HepG2 (cell line): ENCODE measurements around the gene WDFY1. TPM values are rescaled to one million over a fixed set of nuclear protein-coding genes. Genes with fewer than 3 reads are reported as not detected.
A peak's percentile ranks its signal among the peaks of the same experiment; 100 is the strongest.

Source experiments
- ATAC-seq: fragments of 200-7000 bp; cut with Tn5 transposase; 3 replicates; pipeline ENCODE4 v1.9.1; 2020; ENCODE audit warnings: mild to moderate bottlenecking, moderate library complexity
- BruUV-seq: library from RNA; stranded (reverse); fragments of 400-500 nt; replicated peaks from 2 replicates; lab custom pipeline; 2021; lab: Mats Ljungman, UMichigan
- CTCF ChIA-PET: fragments of 300-600 bp; formaldehyde crosslinking; extraction: SDS; loops from one replicate; lab custom pipeline; 2021; ENCODE audit warnings: low total read pairs, inconsistent platforms, low intra/inter-chr PET ratio; lab: Yijun Ruan, JAX
- POLR2A ChIA-PET: fragments of 350-600 bp; sonication (Branson Sonifier 250); formaldehyde crosslinking; loops from one replicate; lab custom pipeline; 2020; ENCODE audit warnings: antibody characterized with exemption, inconsistent platforms; lab: Yijun Ruan, JAX
- DNase-seq: peaks from one replicate; pipeline ENCODE4 v3.0.0-alpha.2; 2015; ENCODE audit warnings: low spot score
- FAIRE-seq: peaks from 3 replicates; lab custom pipeline; 2011; peaks lifted over from hg19 to GRCh38; lab: Jason Lieb, UNC
- H2AFZ ChIP-seq: one replicate; pipeline ENCODE4 v1.6.1; 2011; ENCODE audit warnings: low read length, inconsistent platforms
- H3K27ac ChIP-seq: fragments of 300-600 bp; 3 replicates; pipeline ENCODE4 v1.8.0; 2011; ENCODE audit warnings: mixed run types, mild to moderate bottlenecking, mixed read lengths, low read length, inconsistent platforms; ENCODE audit not compliant: insufficient read depth; ENCODE audit errors: extremely low read length
- H3K27me3 ChIP-seq, 2 experiments: fragments of 200-600 bp in 1 of 2; 2 replicates in 1 of 2; 3 replicates in 1 of 2; pipeline versions ENCODE4 v1.6.0 to v1.8.0; 2011; ENCODE audit warnings: low read length in 2 of 2, mild to moderate bottlenecking in 2 of 2, moderate library complexity in 2 of 2, inconsistent platforms in 1 of 2; ENCODE audit not compliant: insufficient read depth in 2 of 2, control insufficient read depth in 1 of 2
- H3K36me3 ChIP-seq, 2 experiments: fragments of 200-600 bp in 1 of 2; replicated peaks in 1 of 2; 2 replicates in 1 of 2; 3 replicates in 1 of 2; pipeline versions ENCODE4 v1.5.1 to v1.8.0; 2011; ENCODE audit warnings: low read length in 2 of 2, inconsistent platforms in 1 of 2; ENCODE audit not compliant: insufficient read depth in 2 of 2, control insufficient read depth in 1 of 2
- H3K4me1 ChIP-seq: 2 replicates; pipeline ENCODE4 v1.5.1; 2012; ENCODE audit warnings: low read length, inconsistent platforms; ENCODE audit not compliant: insufficient read depth
- H3K4me2 ChIP-seq: 2 replicates; pipeline ENCODE4 v1.6.0; 2011; ENCODE audit warnings: low read depth, low read length, inconsistent platforms
- H3K4me3 ChIP-seq, 3 experiments: fragments of 200-600 bp in 1 of 3; sonication (generic), shearing (Covaris generic) in 1 of 3; replicated peaks in 1 of 3; 2 replicates each; pipeline ENCODE4 v1.5.1; 2011 to 2016; ENCODE audit warnings: low read length in 3 of 3, inconsistent platforms in 2 of 3, low read depth in 2 of 3, mild to moderate bottlenecking in 2 of 3, control low read depth in 1 of 3, mixed read lengths in 1 of 3; ENCODE audit not compliant: insufficient read depth in 1 of 3
- H3K79me2 ChIP-seq: one replicate; pipeline ENCODE4 v1.6.1; 2011; ENCODE audit warnings: low read length, inconsistent platforms; ENCODE audit not compliant: insufficient read depth
- H3K9ac ChIP-seq: 2 replicates; pipeline ENCODE4 v1.6.0; 2011; ENCODE audit warnings: mild to moderate bottlenecking, low read depth, low read length, inconsistent platforms; ENCODE audit not compliant: insufficient read depth
- H3K9me3 ChIP-seq: 2 replicates; pipeline ENCODE4 v1.5.1; 2012; ENCODE audit warnings: mild to moderate bottlenecking, low read length
- H4K20me1 ChIP-seq: 2 replicates; pipeline ENCODE4 v1.6.0; 2011; ENCODE audit warnings: inconsistent platforms, mild to moderate bottlenecking, low read length, moderate library complexity; ENCODE audit not compliant: insufficient read depth
- FOSL2 ChIP-seq: sonication (generic); formaldehyde crosslinking; IDR thresholded peaks from 2 replicates; pipeline ENCODE4 v1.4.0; 2020; ENCODE audit warnings: missing genetic modification reagents
- STAG1 ChIP-seq: sonication (generic); formaldehyde crosslinking; IDR thresholded peaks from 2 replicates; pipeline ENCODE4 v1.4.0; 2020; ENCODE audit warnings: missing genetic modification reagents
- YEATS4 ChIP-seq: sonication (generic); formaldehyde crosslinking; IDR thresholded peaks from 2 replicates; pipeline ENCODE4 v1.4.0; 2020; ENCODE audit warnings: missing genetic modification reagents, borderline replicate concordance
- ZFX ChIP-seq: sonication (generic); formaldehyde crosslinking; IDR thresholded peaks from 2 replicates; pipeline ENCODE4 v1.4.0; 2020; ENCODE audit warnings: mild to moderate bottlenecking, low read depth, missing genetic modification reagents, moderate library complexity
- ZNF20 ChIP-seq: sonication (generic); formaldehyde crosslinking; IDR thresholded peaks from 2 replicates; pipeline ENCODE4 v1.4.0; 2020; ENCODE audit warnings: mild to moderate bottlenecking, moderate library complexity, missing genetic modification reagents
- ZNF619 ChIP-seq: sonication (generic); formaldehyde crosslinking; IDR thresholded peaks from 2 replicates; pipeline ENCODE4 v1.4.0; 2020; ENCODE audit warnings: mild to moderate bottlenecking, missing genetic modification reagents
- WGBS: methylation state at CpG from one replicate; pipeline ENCODE4 v1.1.6; 2017; ENCODE audit warnings: low lambda C conversion rate; 5-methylcytosine and 5-hydroxymethylcytosine counted together
- in situ Hi-C: cut with HindIII; loops from 2 replicates; pipeline ENCODE4 v1.10.0; 2017; ENCODE audit warnings: low pct_unique_long_range_greater_than_20kb; ENCODE audit not compliant: extremely low pct_ligation_motif_present
- intact Hi-C: fragments of 100-400 bp; cut with micrococcal nuclease; formaldehyde crosslinking; loops from one replicate; pipeline ENCODE4 v1.10.0; 2022; ENCODE audit not compliant: unreplicated experiment
- polyA plus RNA-seq, 8 experiments: library from polyadenylated mRNA; depleted of rRNA in 3 of 8; stranded (reverse) in 7 of 8; unstranded in 1 of 8; fragments of >200 nt; fragmentation: Illumina TruSeq in 4 of 8; extraction: Trizol in 4 of 8; gene quantifications; 2 replicates each; pipeline versions ENCODE4 v1.2.1 to v1.2.3, GENCODE V29; 2011 to 2016; ENCODE audit warnings: low read depth in 4 of 8, missing spikeins in 1 of 8, mixed read lengths in 1 of 8; ENCODE audit not compliant: insufficient read depth in 1 of 8
- total RNA-seq, 5 experiments: library from RNA; depleted of rRNA; stranded (reverse); fragments of >200 nt; fragmentation: Illumina TruSeq; extraction: Trizol; gene quantifications; 2 replicates each; pipeline ENCODE4 v1.2.3, GENCODE V29; 2016; ENCODE audit warnings: low read depth in 1 of 5
- TF ChIP-seq, protein P1 (sequence below): sonication (generic); formaldehyde crosslinking; IDR thresholded peaks from 2 replicates; pipeline ENCODE4; 2020; ENCODE audit warnings: missing genetic modification reagents, mild to moderate bottlenecking, borderline replicate concordance
- TF ChIP-seq, protein P2 (sequence below): sonication (generic); formaldehyde crosslinking; IDR thresholded peaks from 2 replicates; pipeline ENCODE4 v1.4.0; 2020; ENCODE audit warnings: missing genetic modification reagents, borderline replicate concordance
- TF ChIP-seq, protein P3 (sequence below): sonication (generic); formaldehyde crosslinking; IDR thresholded peaks from 2 replicates; pipeline ENCODE4 v1.4.0; 2020; ENCODE audit warnings: missing genetic modification reagents
- TF ChIP-seq, protein P4 (sequence below): sonication (generic); formaldehyde crosslinking; conservative IDR thresholded peaks from 2 replicates; pipeline ENCODE4 v1.8.1; 2023; ENCODE audit warnings: missing genetic modification reagents

Gene WDFY1
- total and polyA plus RNA-seq, 2 of the 13 experiments (the other 11 are each of a cell fraction or from before 2014, with no cell fraction given) = 77.0 to 78.4 TPM

DNA sequence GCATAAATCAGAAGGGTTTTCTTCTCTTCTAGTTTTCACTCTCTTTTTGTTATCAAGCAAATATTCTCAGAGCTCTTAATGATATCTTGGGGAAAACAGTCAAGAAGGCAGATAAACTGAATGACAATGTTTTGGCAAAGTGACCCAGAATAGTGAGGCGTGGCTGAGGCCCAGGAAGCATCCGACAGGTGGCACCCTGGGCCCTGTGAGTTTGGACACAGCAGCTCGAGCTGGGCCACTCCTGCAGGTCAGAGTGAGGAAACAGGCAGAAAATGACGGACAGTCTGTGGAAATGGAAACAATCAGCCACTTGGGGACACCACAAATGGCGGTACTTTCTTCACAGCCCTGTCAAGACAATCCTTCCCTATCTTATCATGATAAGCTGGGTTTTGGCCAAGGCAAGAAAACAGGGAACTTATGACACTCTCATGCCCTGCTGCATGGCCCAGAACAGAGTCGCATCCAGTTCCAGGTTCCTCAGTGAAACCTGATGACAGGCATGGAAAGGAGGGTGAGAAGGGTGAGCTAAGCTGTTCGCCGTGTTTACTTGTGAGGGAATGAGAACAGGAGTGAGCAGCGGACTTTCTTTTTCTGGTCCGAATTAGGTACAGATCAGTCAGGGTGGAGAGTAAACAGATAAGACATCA is 44.2 kb upstream of the WDFY1 start:
- in situ Hi-C loops = loop anchor here (5.0 kb wide), 1 partner anchor 373 kb away; no protein-coding TSS in a partner anchor
- Histone ChIP-seq H3K9ac (0 out of 2 replicates have a peak overlapping the region, but pooled peaks have one; percentile 7), H3K27ac (no peak overlapping the region), H3K4me2 (peak overlapping the region; percentile 64), H4K20me1 (no peaks in the 10 kb centered on the region), H3K36me3 (no peaks in the 10 kb centered on the region; a peak in 1 of 5 replicates), H3K9me3 (no peaks in the 10 kb centered on the region), H3K27me3 (no peaks in the 10 kb centered on the region), H3K79me2 (no peaks in the 10 kb centered on the region), H3K4me3 (peak overlapping the region in 2 of 3 experiments; percentile 30 to 32; a peak in 3 of 6 replicates), H3K4me1 (peaks cover 19% of the 10 kb centered on the region), H2AFZ (peak overlapping the region; percentile 21)
- intact Hi-C loops = loop anchor here (1.0 to 5.0 kb wide), 4 partner anchors 19 to 663 kb away; no protein-coding TSS in a partner anchor
- POLR2A ChIA-PET = interaction anchor here (0.8 kb wide), 2 partner anchors 17 to 158 kb away, joined by 3 read pairs; no protein-coding TSS in a partner anchor
- no TSS peak for BruUV-seq
- WGBS = 47% methylated on average over 10 of the region's 10 CpGs
- peak; percentile 99 for ATAC-seq
- CTCF ChIA-PET = interaction anchor here (1.6 to 12.2 kb wide), 2 partner anchors 19 to 295 kb away, joined by 11 to 272 read pairs; no protein-coding TSS in a partner anchor
- FAIRE-seq = peak; percentile 68
- DNase-seq = peak; percentile 70
- TF ChIP-seq, protein P1, sequence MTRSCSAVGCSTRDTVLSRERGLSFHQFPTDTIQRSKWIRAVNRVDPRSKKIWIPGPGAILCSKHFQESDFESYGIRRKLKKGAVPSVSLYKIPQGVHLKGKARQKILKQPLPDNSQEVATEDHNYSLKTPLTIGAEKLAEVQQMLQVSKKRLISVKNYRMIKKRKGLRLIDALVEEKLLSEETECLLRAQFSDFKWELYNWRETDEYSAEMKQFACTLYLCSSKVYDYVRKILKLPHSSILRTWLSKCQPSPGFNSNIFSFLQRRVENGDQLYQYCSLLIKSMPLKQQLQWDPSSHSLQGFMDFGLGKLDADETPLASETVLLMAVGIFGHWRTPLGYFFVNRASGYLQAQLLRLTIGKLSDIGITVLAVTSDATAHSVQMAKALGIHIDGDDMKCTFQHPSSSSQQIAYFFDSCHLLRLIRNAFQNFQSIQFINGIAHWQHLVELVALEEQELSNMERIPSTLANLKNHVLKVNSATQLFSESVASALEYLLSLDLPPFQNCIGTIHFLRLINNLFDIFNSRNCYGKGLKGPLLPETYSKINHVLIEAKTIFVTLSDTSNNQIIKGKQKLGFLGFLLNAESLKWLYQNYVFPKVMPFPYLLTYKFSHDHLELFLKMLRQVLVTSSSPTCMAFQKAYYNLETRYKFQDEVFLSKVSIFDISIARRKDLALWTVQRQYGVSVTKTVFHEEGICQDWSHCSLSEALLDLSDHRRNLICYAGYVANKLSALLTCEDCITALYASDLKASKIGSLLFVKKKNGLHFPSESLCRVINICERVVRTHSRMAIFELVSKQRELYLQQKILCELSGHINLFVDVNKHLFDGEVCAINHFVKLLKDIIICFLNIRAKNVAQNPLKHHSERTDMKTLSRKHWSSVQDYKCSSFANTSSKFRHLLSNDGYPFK (CRISPR knock-in tag) = peak; percentile 73; the same call in 1 of the 2 replicates
- 0 out of 2 replicates have a peak, but pooled peaks have one; percentile 22 for TF ChIP-seq ZFX
- TF ChIP-seq, protein P2, sequence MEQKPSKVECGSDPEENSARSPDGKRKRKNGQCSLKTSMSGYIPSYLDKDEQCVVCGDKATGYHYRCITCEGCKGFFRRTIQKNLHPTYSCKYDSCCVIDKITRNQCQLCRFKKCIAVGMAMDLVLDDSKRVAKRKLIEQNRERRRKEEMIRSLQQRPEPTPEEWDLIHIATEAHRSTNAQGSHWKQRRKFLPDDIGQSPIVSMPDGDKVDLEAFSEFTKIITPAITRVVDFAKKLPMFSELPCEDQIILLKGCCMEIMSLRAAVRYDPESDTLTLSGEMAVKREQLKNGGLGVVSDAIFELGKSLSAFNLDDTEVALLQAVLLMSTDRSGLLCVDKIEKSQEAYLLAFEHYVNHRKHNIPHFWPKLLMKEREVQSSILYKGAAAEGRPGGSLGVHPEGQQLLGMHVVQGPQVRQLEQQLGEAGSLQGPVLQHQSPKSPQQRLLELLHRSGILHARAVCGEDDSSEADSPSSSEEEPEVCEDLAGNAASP (CRISPR knock-in tag) = peak; percentile 52; the same call in 1 of the 2 replicates
- TF ChIP-seq YEATS4 (CRISPR knock-in tag) = no peak
- 0 out of 2 replicates have a peak, but pooled peaks have one; percentile 49 for TF ChIP-seq ZNF619 (CRISPR knock-in tag)
- TF ChIP-seq STAG1 (CRISPR knock-in tag) = peak; percentile 91
- TF ChIP-seq ZNF20 (CRISPR knock-in tag) = no peak
- TF ChIP-seq, protein P3, sequence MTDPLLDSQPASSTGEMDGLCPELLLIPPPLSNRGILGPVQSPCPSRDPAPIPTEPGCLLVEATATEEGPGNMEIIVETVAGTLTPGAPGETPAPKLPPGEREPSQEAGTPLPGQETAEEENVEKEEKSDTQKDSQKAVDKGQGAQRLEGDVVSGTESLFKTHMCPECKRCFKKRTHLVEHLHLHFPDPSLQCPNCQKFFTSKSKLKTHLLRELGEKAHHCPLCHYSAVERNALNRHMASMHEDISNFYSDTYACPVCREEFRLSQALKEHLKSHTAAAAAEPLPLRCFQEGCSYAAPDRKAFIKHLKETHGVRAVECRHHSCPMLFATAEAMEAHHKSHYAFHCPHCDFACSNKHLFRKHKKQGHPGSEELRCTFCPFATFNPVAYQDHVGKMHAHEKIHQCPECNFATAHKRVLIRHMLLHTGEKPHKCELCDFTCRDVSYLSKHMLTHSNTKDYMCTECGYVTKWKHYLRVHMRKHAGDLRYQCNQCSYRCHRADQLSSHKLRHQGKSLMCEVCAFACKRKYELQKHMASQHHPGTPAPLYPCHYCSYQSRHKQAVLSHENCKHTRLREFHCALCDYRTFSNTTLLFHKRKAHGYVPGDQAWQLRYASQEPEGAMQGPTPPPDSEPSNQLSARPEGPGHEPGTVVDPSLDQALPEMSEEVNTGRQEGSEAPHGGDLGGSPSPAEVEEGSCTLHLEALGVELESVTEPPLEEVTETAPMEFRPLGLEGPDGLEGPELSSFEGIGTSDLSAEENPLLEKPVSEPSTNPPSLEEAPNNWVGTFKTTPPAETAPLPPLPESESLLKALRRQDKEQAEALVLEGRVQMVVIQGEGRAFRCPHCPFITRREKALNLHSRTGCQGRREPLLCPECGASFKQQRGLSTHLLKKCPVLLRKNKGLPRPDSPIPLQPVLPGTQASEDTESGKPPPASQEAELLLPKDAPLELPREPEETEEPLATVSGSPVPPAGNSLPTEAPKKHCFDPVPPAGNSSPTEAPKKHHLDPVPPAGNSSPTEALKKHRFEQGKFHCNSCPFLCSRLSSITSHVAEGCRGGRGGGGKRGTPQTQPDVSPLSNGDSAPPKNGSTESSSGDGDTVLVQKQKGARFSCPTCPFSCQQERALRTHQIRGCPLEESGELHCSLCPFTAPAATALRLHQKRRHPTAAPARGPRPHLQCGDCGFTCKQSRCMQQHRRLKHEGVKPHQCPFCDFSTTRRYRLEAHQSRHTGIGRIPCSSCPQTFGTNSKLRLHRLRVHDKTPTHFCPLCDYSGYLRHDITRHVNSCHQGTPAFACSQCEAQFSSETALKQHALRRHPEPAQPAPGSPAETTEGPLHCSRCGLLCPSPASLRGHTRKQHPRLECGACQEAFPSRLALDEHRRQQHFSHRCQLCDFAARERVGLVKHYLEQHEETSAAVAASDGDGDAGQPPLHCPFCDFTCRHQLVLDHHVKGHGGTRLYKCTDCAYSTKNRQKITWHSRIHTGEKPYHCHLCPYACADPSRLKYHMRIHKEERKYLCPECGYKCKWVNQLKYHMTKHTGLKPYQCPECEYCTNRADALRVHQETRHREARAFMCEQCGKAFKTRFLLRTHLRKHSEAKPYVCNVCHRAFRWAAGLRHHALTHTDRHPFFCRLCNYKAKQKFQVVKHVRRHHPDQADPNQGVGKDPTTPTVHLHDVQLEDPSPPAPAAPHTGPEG (CRISPR knock-in tag) = no peak
- TF ChIP-seq, protein P4, sequence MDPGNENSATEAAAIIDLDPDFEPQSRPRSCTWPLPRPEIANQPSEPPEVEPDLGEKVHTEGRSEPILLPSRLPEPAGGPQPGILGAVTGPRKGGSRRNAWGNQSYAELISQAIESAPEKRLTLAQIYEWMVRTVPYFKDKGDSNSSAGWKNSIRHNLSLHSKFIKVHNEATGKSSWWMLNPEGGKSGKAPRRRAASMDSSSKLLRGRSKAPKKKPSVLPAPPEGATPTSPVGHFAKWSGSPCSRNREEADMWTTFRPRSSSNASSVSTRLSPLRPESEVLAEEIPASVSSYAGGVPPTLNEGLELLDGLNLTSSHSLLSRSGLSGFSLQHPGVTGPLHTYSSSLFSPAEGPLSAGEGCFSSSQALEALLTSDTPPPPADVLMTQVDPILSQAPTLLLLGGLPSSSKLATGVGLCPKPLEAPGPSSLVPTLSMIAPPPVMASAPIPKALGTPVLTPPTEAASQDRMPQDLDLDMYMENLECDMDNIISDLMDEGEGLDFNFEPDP (CRISPR knock-in tag) = no peak
- 0 out of 2 replicates have a peak, but pooled peaks have one; percentile 13 for TF ChIP-seq FOSL2 (CRISPR knock-in tag)
